PC-9 (cell line): Measurements from ENCODE around the gene CNN3.

ENCODE experiments used
- EZH2 ChIP-seq: fragments of 200-600 bp; sonication (generic); IDR thresholded peaks from 2 replicates; pipeline ENCODE4 v1.8.0; 2017; ENCODE audit warnings: antibody characterized with exemption, low read depth
- TF ChIP-seq, protein P1 (sequence below): fragments of 200-600 bp; sonication (generic); conservative IDR thresholded peaks from 2 replicates; pipeline ENCODE4 v1.6.1; 2017; ENCODE audit warnings: mixed run types, antibody characterized with exemption, mild to moderate bottlenecking, moderate library complexity

DNA sequence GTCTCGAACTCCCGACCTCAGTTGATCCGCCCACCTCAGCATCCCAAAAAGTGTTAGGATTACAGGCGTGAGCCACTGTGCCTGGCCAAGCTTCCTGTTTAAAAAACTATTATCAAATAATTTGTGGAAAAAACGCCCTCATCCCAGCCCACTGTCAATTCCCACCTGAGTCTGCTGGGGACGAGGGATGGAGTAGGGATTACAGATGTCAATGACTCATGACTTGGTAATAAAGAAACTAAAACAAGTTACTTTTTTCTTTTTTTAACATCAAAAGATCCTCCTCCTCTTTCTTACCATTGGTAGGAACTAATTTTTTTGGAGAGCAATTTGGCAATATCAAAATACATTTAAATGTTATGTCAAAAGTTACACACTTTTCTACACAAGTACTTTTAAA is 9.7 kb downstream of the CNN3 start:
- TF ChIP-seq, protein P1, sequence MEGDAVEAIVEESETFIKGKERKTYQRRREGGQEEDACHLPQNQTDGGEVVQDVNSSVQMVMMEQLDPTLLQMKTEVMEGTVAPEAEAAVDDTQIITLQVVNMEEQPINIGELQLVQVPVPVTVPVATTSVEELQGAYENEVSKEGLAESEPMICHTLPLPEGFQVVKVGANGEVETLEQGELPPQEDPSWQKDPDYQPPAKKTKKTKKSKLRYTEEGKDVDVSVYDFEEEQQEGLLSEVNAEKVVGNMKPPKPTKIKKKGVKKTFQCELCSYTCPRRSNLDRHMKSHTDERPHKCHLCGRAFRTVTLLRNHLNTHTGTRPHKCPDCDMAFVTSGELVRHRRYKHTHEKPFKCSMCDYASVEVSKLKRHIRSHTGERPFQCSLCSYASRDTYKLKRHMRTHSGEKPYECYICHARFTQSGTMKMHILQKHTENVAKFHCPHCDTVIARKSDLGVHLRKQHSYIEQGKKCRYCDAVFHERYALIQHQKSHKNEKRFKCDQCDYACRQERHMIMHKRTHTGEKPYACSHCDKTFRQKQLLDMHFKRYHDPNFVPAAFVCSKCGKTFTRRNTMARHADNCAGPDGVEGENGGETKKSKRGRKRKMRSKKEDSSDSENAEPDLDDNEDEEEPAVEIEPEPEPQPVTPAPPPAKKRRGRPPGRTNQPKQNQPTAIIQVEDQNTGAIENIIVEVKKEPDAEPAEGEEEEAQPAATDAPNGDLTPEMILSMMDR = no peak
- no peak for TF ChIP-seq EZH2
